GM23338 (cell line): Measurements from ENCODE around the gene ECHDC3. TPM values are rescaled to one million over a fixed set of nuclear protein-coding genes. Genes with fewer than 3 reads are reported as not detected.

Experiments
- ATAC-seq: fragments of 200-7000 bp; cut with Tn5 transposase; 3 replicates; pipeline ENCODE4 v1.9.1; 2020
- DNase-seq: peaks from one replicate; pipeline ENCODE4 v3.0.0-alpha.2; 2015; ENCODE audit warnings: low spot score
- H2AFZ ChIP-seq: fragments of 200-600 bp; sonication (generic); 2 replicates; pipeline ENCODE4 v1.8.0; 2016; ENCODE audit warnings: antibody characterized with exemption, mild to moderate bottlenecking, moderate library complexity
- H3F3A ChIP-seq: fragments of 200-600 bp; sonication (generic); replicated peaks from 2 replicates; pipeline ENCODE4 v1.8.0; 2017; ENCODE audit warnings: antibody characterized with exemption, mixed run types, low read depth
- H3K27ac ChIP-seq: fragments of 200-600 bp; sonication (generic); 2 replicates; pipeline ENCODE4 v1.6.1; 2016; ENCODE audit warnings: low read depth
- H3K27me3 ChIP-seq: fragments of 200-600 bp; sonication (generic); 2 replicates; pipeline ENCODE4 v1.8.0; 2016; ENCODE audit warnings: mild to moderate bottlenecking, mixed run types, moderate library complexity; ENCODE audit not compliant: insufficient read depth
- H3K36me3 ChIP-seq: fragments of 200-600 bp; sonication (generic); 2 replicates; pipeline ENCODE4 v1.8.0; 2016; ENCODE audit warnings: mild to moderate bottlenecking; ENCODE audit not compliant: insufficient read depth
- H3K4me1 ChIP-seq: fragments of 200-600 bp; sonication (generic); 2 replicates; pipeline ENCODE4 v1.8.0; 2016; ENCODE audit warnings: mild to moderate bottlenecking, moderate library complexity; ENCODE audit not compliant: insufficient read depth
- H3K4me2 ChIP-seq: fragments of 200-600 bp; sonication (generic); 2 replicates; pipeline ENCODE4 v1.7.1; 2017; ENCODE audit warnings: mixed run types
- H3K4me3 ChIP-seq: fragments of 200-600 bp; sonication (generic); 2 replicates; pipeline ENCODE4 v1.6.1; 2016; ENCODE audit warnings: mixed run types
- H3K79me2 ChIP-seq: fragments of 200-600 bp; sonication (generic); replicated peaks from 2 replicates; pipeline ENCODE4 v1.8.0; 2017; ENCODE audit warnings: mild to moderate bottlenecking; ENCODE audit not compliant: insufficient read depth
- H3K9me2 ChIP-seq: fragments of 200-600 bp; sonication (generic); 2 replicates; pipeline ENCODE4 v1.8.0; 2017; ENCODE audit not compliant: insufficient read depth
- H4K20me1 ChIP-seq: fragments of 200-600 bp; sonication (generic); replicated peaks from 2 replicates; pipeline ENCODE4 v1.8.0; 2017; ENCODE audit warnings: mild to moderate bottlenecking; ENCODE audit not compliant: insufficient read depth
- H3K27ac Mint-ChIP-seq: 2 replicates; pipeline ENCODE4 v1.8.0; 2020; ENCODE audit warnings: inconsistent platforms, mild to moderate bottlenecking, moderate library complexity, mixed read lengths
- H3K27me3 Mint-ChIP-seq: 3 replicates; pipeline ENCODE4 v1.8.0; 2022; ENCODE audit warnings: low read depth, mild to moderate bottlenecking, moderate library complexity, mixed read lengths, inconsistent platforms; ENCODE audit not compliant: insufficient read depth, poor library complexity
- H3K36me3 Mint-ChIP-seq: 3 replicates; pipeline ENCODE4 v1.8.0; 2021; ENCODE audit warnings: low read depth, mild to moderate bottlenecking, inconsistent platforms, moderate library complexity, mixed read lengths
- H3K4me1 Mint-ChIP-seq: 3 replicates; pipeline ENCODE4 v1.8.0; 2020; ENCODE audit warnings: mild to moderate bottlenecking, inconsistent platforms, mixed read lengths
- H3K4me3 Mint-ChIP-seq: 3 replicates; pipeline ENCODE4 v1.8.0; 2021; ENCODE audit warnings: moderate library complexity, mild to moderate bottlenecking, inconsistent platforms, mixed read lengths
- H3K9me3 Mint-ChIP-seq: 3 replicates; pipeline ENCODE4 v1.8.0; 2020; ENCODE audit warnings: moderate library complexity, mild to moderate bottlenecking, inconsistent platforms, mixed read lengths
- CREB1 ChIP-seq: fragments of 250-450 bp; sonication (Bioruptor Pico); IDR thresholded peaks from 2 replicates; pipeline ENCODE4 v1.5.0; 2020; ENCODE audit warnings: low read depth, mild to moderate bottlenecking, moderate library complexity
- EZH2 ChIP-seq: fragments of 200-600 bp; sonication (generic); IDR thresholded peaks from one replicate; pipeline ENCODE4 v1.8.0; 2017; ENCODE audit warnings: antibody characterized with exemption, mild to moderate bottlenecking, low read depth; ENCODE audit not compliant: unreplicated experiment
- EZH2phosphoT487 ChIP-seq: fragments of 200-600 bp; sonication (generic); IDR thresholded peaks from one replicate; pipeline ENCODE4 v1.8.1; 2018; ENCODE audit warnings: antibody characterized with exemption; ENCODE audit not compliant: unreplicated experiment
- JUNB ChIP-seq: IDR thresholded peaks from one replicate; pipeline ENCODE4 v1.6.1; 2016; ENCODE audit warnings: antibody characterized with exemption; ENCODE audit not compliant: unreplicated experiment
- NANOG ChIP-seq: IDR thresholded peaks from 2 replicates; pipeline ENCODE4 v1.6.1; 2016; ENCODE audit warnings: antibody characterized with exemption, borderline replicate concordance
- POLR2AphosphoS5 ChIP-seq: IDR thresholded peaks from 2 replicates; pipeline ENCODE4 v1.6.1; 2016; ENCODE audit warnings: antibody characterized with exemption, low read depth
- STAT1 ChIP-seq: IDR thresholded peaks from one replicate; pipeline ENCODE4 v1.6.1; 2016; ENCODE audit warnings: antibody characterized with exemption; ENCODE audit not compliant: unreplicated experiment
- ZNF114 ChIP-seq: fragments of 250-450 bp; sonication (Bioruptor Pico); IDR thresholded peaks from 2 replicates; pipeline ENCODE4 v1.5.0; 2020; ENCODE audit warnings: mild to moderate bottlenecking, moderate library complexity
- ZNF331 ChIP-seq: fragments of 250-450 bp; sonication (Bioruptor Pico); IDR thresholded peaks from 2 replicates; pipeline ENCODE4 v1.5.0; 2020; ENCODE audit warnings: low read depth, mild to moderate bottlenecking, moderate library complexity
- polyA plus RNA-seq: library from polyadenylated mRNA; unstranded; fragments of >200 nt; fragmentation: Nextera tagmentation; extraction: Ambion mirVana; gene quantifications from 2 replicates; pipeline ENCODE4 v1.2.1, GENCODE V29; 2016
- total RNA-seq: library from RNA; depleted of rRNA; stranded (reverse); fragments of >200 nt; shearing (Covaris generic); gene quantifications from 2 replicates; pipeline ENCODE4 v1.2.3, GENCODE V29; 2014
- TF ChIP-seq, protein P1 (sequence below): IDR thresholded peaks from 2 replicates; pipeline ENCODE4 v1.6.1; 2016; ENCODE audit warnings: antibody characterized with exemption
- TF ChIP-seq, protein P2 (sequence below): fragments of 250-450 bp; sonication (Bioruptor Pico); IDR thresholded peaks from 2 replicates; pipeline ENCODE4 v1.5.0; 2020; ENCODE audit warnings: mild to moderate bottlenecking, moderate library complexity
- TF ChIP-seq, protein P3 (sequence below): IDR thresholded peaks from one replicate; pipeline ENCODE4 v1.6.1; 2018; ENCODE audit warnings: antibody characterized with exemption; ENCODE audit not compliant: unreplicated experiment
- TF ChIP-seq, protein P4 (sequence below), 2 experiments: fragments of 200-600 bp in 1 of 2; sonication (generic) in 1 of 2; conservative IDR thresholded peaks; 2 replicates each; pipeline versions ENCODE4 v1.5.1 to v1.6.1; 2016 to 2017; ENCODE audit warnings: antibody characterized with exemption in 2 of 2, low read depth in 2 of 2, mild to moderate bottlenecking in 2 of 2, moderate library complexity in 1 of 2

Gene ECHDC3
- total and polyA plus RNA-seq, 2 experiments from 2014 or later = 16.3 to 50.1 TPM

DNA sequence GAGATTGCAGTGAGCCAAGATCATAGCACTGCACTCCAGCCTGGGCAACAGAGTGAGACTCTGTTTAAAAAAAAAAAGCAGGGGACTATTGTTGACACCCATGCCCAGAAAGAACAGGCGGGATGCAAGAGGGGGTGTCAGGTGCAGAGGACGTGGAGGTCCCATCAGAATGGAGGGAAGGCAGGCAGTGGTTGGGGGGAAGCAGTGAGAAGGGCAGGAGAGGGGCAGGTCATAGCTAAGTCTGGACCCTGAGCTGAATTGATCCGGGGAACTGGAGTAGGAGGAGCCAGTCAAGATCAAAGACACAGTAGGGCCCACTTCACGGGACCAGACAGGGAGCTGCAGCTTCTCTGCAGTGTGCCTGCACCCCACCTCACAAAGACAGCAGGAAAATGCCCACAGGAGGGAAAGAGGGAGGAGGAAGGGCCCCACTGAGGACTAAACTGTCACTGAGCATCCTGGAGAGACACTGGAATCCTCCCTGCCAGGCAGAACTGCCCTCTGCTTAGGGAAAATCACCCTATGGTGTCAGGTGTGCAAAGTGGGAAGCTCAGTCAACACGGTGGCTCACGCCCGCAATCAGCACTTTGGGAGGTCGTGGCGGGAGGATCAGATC lies 27.3 kb upstream of the ECHDC3 start:
- TF ChIP-seq, protein P1, sequence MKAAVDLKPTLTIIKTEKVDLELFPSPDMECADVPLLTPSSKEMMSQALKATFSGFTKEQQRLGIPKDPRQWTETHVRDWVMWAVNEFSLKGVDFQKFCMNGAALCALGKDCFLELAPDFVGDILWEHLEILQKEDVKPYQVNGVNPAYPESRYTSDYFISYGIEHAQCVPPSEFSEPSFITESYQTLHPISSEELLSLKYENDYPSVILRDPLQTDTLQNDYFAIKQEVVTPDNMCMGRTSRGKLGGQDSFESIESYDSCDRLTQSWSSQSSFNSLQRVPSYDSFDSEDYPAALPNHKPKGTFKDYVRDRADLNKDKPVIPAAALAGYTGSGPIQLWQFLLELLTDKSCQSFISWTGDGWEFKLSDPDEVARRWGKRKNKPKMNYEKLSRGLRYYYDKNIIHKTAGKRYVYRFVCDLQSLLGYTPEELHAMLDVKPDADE = no peak
- no peak for TF ChIP-seq ZNF331 (CRISPR knock-in tag)
- TF ChIP-seq ZNF114 (CRISPR knock-in tag) = no peak
- no peak for TF ChIP-seq EZH2phosphoT487
- no peak for TF ChIP-seq JUNB
- TF ChIP-seq, protein P2, sequence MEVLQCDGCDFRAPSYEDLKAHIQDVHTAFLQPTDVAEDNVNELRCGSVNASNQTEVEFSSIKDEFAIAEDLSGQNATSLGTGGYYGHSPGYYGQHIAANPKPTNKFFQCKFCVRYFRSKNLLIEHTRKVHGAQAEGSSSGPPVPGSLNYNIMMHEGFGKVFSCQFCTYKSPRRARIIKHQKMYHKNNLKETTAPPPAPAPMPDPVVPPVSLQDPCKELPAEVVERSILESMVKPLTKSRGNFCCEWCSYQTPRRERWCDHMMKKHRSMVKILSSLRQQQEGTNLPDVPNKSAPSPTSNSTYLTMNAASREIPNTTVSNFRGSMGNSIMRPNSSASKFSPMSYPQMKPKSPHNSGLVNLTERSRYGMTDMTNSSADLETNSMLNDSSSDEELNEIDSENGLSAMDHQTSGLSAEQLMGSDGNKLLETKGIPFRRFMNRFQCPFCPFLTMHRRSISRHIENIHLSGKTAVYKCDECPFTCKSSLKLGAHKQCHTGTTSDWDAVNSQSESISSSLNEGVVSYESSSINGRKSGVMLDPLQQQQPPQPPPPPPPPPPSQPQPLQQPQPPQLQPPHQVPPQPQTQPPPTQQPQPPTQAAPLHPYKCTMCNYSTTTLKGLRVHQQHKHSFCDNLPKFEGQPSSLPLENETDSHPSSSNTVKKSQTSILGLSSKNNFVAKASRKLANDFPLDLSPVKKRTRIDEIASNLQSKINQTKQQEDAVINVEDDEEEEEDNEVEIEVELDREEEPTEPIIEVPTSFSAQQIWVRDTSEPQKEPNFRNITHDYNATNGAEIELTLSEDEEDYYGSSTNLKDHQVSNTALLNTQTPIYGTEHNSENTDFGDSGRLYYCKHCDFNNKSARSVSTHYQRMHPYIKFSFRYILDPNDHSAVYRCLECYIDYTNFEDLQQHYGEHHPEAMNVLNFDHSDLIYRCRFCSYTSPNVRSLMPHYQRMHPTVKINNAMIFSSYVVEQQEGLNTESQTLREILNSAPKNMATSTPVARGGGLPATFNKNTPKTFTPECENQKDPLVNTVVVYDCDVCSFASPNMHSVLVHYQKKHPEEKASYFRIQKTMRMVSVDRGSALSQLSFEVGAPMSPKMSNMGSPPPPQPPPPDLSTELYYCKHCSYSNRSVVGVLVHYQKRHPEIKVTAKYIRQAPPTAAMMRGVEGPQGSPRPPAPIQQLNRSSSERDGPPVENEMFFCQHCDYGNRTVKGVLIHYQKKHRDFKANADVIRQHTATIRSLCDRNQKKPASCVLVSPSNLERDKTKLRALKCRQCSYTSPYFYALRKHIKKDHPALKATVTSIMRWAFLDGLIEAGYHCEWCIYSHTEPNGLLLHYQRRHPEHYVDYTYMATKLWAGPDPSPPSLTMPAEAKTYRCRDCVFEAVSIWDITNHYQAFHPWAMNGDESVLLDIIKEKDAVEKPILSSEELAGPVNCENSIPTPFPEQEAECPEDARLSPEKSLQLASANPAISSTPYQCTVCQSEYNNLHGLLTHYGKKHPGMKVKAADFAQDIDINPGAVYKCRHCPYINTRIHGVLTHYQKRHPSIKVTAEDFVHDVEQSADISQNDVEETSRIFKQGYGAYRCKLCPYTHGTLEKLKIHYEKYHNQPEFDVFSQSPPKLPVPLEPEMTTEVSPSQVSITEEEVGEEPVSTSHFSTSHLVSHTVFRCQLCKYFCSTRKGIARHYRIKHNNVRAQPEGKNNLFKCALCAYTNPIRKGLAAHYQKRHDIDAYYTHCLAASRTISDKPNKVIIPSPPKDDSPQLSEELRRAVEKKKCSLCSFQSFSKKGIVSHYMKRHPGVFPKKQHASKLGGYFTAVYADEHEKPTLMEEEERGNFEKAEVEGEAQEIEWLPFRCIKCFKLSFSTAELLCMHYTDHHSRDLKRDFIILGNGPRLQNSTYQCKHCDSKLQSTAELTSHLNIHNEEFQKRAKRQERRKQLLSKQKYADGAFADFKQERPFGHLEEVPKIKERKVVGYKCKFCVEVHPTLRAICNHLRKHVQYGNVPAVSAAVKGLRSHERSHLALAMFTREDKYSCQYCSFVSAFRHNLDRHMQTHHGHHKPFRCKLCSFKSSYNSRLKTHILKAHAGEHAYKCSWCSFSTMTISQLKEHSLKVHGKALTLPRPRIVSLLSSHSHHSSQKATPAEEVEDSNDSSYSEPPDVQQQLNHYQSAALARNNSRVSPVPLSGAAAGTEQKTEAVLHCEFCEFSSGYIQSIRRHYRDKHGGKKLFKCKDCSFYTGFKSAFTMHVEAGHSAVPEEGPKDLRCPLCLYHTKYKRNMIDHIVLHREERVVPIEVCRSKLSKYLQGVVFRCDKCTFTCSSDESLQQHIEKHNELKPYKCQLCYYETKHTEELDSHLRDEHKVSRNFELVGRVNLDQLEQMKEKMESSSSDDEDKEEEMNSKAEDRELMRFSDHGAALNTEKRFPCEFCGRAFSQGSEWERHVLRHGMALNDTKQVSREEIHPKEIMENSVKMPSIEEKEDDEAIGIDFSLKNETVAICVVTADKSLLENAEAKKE (CRISPR knock-in tag) = no peak
- no peak for TF ChIP-seq STAT1
- TF ChIP-seq, protein P3, sequence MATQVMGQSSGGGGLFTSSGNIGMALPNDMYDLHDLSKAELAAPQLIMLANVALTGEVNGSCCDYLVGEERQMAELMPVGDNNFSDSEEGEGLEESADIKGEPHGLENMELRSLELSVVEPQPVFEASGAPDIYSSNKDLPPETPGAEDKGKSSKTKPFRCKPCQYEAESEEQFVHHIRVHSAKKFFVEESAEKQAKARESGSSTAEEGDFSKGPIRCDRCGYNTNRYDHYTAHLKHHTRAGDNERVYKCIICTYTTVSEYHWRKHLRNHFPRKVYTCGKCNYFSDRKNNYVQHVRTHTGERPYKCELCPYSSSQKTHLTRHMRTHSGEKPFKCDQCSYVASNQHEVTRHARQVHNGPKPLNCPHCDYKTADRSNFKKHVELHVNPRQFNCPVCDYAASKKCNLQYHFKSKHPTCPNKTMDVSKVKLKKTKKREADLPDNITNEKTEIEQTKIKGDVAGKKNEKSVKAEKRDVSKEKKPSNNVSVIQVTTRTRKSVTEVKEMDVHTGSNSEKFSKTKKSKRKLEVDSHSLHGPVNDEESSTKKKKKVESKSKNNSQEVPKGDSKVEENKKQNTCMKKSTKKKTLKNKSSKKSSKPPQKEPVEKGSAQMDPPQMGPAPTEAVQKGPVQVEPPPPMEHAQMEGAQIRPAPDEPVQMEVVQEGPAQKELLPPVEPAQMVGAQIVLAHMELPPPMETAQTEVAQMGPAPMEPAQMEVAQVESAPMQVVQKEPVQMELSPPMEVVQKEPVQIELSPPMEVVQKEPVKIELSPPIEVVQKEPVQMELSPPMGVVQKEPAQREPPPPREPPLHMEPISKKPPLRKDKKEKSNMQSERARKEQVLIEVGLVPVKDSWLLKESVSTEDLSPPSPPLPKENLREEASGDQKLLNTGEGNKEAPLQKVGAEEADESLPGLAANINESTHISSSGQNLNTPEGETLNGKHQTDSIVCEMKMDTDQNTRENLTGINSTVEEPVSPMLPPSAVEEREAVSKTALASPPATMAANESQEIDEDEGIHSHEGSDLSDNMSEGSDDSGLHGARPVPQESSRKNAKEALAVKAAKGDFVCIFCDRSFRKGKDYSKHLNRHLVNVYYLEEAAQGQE = no peak
- TF ChIP-seq CREB1 = no peak
- TF ChIP-seq, protein P4, sequence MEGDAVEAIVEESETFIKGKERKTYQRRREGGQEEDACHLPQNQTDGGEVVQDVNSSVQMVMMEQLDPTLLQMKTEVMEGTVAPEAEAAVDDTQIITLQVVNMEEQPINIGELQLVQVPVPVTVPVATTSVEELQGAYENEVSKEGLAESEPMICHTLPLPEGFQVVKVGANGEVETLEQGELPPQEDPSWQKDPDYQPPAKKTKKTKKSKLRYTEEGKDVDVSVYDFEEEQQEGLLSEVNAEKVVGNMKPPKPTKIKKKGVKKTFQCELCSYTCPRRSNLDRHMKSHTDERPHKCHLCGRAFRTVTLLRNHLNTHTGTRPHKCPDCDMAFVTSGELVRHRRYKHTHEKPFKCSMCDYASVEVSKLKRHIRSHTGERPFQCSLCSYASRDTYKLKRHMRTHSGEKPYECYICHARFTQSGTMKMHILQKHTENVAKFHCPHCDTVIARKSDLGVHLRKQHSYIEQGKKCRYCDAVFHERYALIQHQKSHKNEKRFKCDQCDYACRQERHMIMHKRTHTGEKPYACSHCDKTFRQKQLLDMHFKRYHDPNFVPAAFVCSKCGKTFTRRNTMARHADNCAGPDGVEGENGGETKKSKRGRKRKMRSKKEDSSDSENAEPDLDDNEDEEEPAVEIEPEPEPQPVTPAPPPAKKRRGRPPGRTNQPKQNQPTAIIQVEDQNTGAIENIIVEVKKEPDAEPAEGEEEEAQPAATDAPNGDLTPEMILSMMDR (conservative IDR thresholded peaks at IDR 0.05; ENCODE audit: low read depth in 2 of 2) = no peak
- TF ChIP-seq NANOG = no peak
- no peak for TF ChIP-seq POLR2AphosphoS5
- no peak for TF ChIP-seq EZH2
- ATAC-seq = no peak
- no peak overlapping the region for H3K4me3 ChIP-seq
- no peak for DNase-seq
- H3K27me3 Mint-ChIP-seq = peaks cover 8% of the 10 kb centered on the region
- no peaks in the 10 kb centered on the region for H3K9me2 ChIP-seq
- H3K4me1 ChIP-seq = no peaks in the 10 kb centered on the region
- H4K20me1 ChIP-seq = no peaks in the 10 kb centered on the region
- no peak overlapping the region for H3K27ac ChIP-seq
- H3K4me1 Mint-ChIP-seq = no peaks in the 10 kb centered on the region
- H3K27ac Mint-ChIP-seq = no peak overlapping the region
- no peak overlapping the region for H2AFZ ChIP-seq
- H3K27me3 ChIP-seq = no peaks in the 10 kb centered on the region
- no peak overlapping the region for H3K4me3 Mint-ChIP-seq
- peaks cover 6% of the 10 kb centered on the region; the same call in 2 of the 3 replicates for H3K36me3 Mint-ChIP-seq
- no peak overlapping the region for H3K4me2 ChIP-seq
- H3K9me3 Mint-ChIP-seq = peaks cover 15% of the 10 kb centered on the region
- no peaks in the 10 kb centered on the region for H3F3A ChIP-seq
- H3K79me2 ChIP-seq = no peaks in the 10 kb centered on the region
- H3K36me3 ChIP-seq = no peaks in the 10 kb centered on the region
